H9 (cell line): Measurements from ENCODE around the gene EIF5A2. TPM values are rescaled to one million over a fixed set of nuclear protein-coding genes. Genes with fewer than 3 reads are reported as not detected.

Experiments used
- DNase-seq: peaks from one replicate; pipeline ENCODE4 v3.0.0-alpha.2; 2017
- H2AFZ ChIP-seq: one replicate; pipeline ENCODE4 v1.6.1; 2013; ENCODE audit warnings: mild to moderate bottlenecking, low read length, control low read depth, moderate library complexity
- H2AK5ac ChIP-seq: 2 replicates; pipeline ENCODE4 v1.6.1; 2013; ENCODE audit warnings: low read length, control low read depth, mixed read lengths; ENCODE audit not compliant: insufficient read length
- H2BK120ac ChIP-seq: one replicate; pipeline ENCODE4 v1.6.1; 2013; ENCODE audit warnings: low read depth, mild to moderate bottlenecking, low read length, control low read depth, inconsistent platforms; ENCODE audit not compliant: poor library complexity, severe bottlenecking
- H2BK12ac ChIP-seq: 2 replicates; pipeline ENCODE4 v1.6.1; 2013; ENCODE audit warnings: low read length, control low read depth, mixed read lengths, low read depth; ENCODE audit not compliant: insufficient read length
- H2BK15ac ChIP-seq: 2 replicates; pipeline ENCODE4 v1.6.1; 2013; ENCODE audit warnings: low read depth, low read length, control low read depth
- H2BK20ac ChIP-seq: one replicate; pipeline ENCODE4 v1.6.1; 2013; ENCODE audit warnings: low read depth, mild to moderate bottlenecking, low read length, control low read depth, inconsistent platforms; ENCODE audit not compliant: poor library complexity, severe bottlenecking
- H2BK5ac ChIP-seq: 2 replicates; pipeline ENCODE4 v1.6.1; 2013; ENCODE audit warnings: low read length, control low read depth, mixed read lengths; ENCODE audit not compliant: insufficient read length
- H3K14ac ChIP-seq: 2 replicates; pipeline ENCODE4 v1.6.1; 2013; ENCODE audit warnings: low read length, control low read depth; ENCODE audit not compliant: insufficient read depth
- H3K18ac ChIP-seq: 2 replicates; pipeline ENCODE4 v1.6.1; 2013; ENCODE audit warnings: low read depth, mild to moderate bottlenecking, mixed read lengths, low read length, control low read depth; ENCODE audit not compliant: insufficient read length
- H3K23ac ChIP-seq: 2 replicates; pipeline ENCODE4 v1.6.1; 2013; ENCODE audit warnings: low read length, control low read depth, mixed read lengths, low read depth; ENCODE audit not compliant: insufficient read length
- H3K23me2 ChIP-seq: 2 replicates; pipeline ENCODE4 v1.6.1; 2013; ENCODE audit warnings: low read depth, mild to moderate bottlenecking, mixed read lengths, low read length, control low read depth; ENCODE audit not compliant: insufficient read length, poor library complexity, severe bottlenecking
- H3K27ac ChIP-seq: 2 replicates; pipeline ENCODE4 v1.5.1; 2013; ENCODE audit warnings: low read length, control low read depth, mixed read lengths, low read depth; ENCODE audit not compliant: insufficient read length
- H3K27me3 ChIP-seq: 2 replicates; pipeline ENCODE4 v1.6.1; 2013; ENCODE audit warnings: low read length, control low read depth, inconsistent platforms; ENCODE audit not compliant: insufficient read depth
- H3K4ac ChIP-seq: 2 replicates; pipeline ENCODE4 v1.6.1; 2013; ENCODE audit warnings: low read depth, mild to moderate bottlenecking, control low read depth, inconsistent platforms, low read length, moderate library complexity
- H3K4me1 ChIP-seq: 2 replicates; pipeline ENCODE4 v1.6.1; 2013; ENCODE audit warnings: low read length, control low read depth, inconsistent platforms; ENCODE audit not compliant: insufficient read depth
- H3K4me2 ChIP-seq: 2 replicates; pipeline ENCODE4 v1.6.1; 2013; ENCODE audit warnings: low read length, control low read depth, mixed read lengths; ENCODE audit not compliant: insufficient read length, insufficient read depth
- H3K56ac ChIP-seq: 2 replicates; pipeline ENCODE4 v1.6.1; 2013; ENCODE audit warnings: low read depth, mild to moderate bottlenecking, mixed read lengths, low read length, control low read depth; ENCODE audit not compliant: insufficient read length
- H3K79me1 ChIP-seq: 2 replicates; pipeline ENCODE4 v1.6.1; 2013; ENCODE audit warnings: low read depth, mild to moderate bottlenecking, moderate library complexity, low read length, control low read depth, inconsistent platforms; ENCODE audit not compliant: insufficient read depth, poor library complexity, severe bottlenecking
- H3K79me2 ChIP-seq: 2 replicates; pipeline ENCODE4 v1.6.1; 2013; ENCODE audit warnings: low read length, control low read depth, inconsistent platforms; ENCODE audit not compliant: insufficient read depth
- H3K9ac ChIP-seq: 2 replicates; pipeline ENCODE4 v1.6.1; 2013; ENCODE audit warnings: low read length, control low read depth, mixed read lengths; ENCODE audit not compliant: insufficient read length; ENCODE audit errors: extremely low read depth
- H3K9me3 ChIP-seq: one replicate; pipeline ENCODE4 v1.6.1; 2013; ENCODE audit warnings: low read depth, low read length, inconsistent platforms; ENCODE audit not compliant: control insufficient read depth
- H3T11ph ChIP-seq: one replicate; pipeline ENCODE4 v1.6.1; 2013; ENCODE audit warnings: mild to moderate bottlenecking, low read length, control low read depth, inconsistent platforms
- H4K20me1 ChIP-seq: one replicate; pipeline ENCODE4 v1.6.1; 2013; ENCODE audit not compliant: control insufficient read depth, insufficient read length, insufficient read depth
- H4K5ac ChIP-seq: 2 replicates; pipeline ENCODE4 v1.6.1; 2013; ENCODE audit warnings: low read depth, mild to moderate bottlenecking, mixed read lengths, low read length, control low read depth; ENCODE audit not compliant: insufficient read length
- H4K8ac ChIP-seq: replicated peaks from 2 replicates; pipeline ENCODE4 v1.6.1; 2013; ENCODE audit warnings: low read length, control low read depth, mixed read lengths, low read depth; ENCODE audit not compliant: insufficient read length
- H4K91ac ChIP-seq: 2 replicates; pipeline ENCODE4 v1.6.1; 2013; ENCODE audit warnings: low read depth, mild to moderate bottlenecking, moderate library complexity, mixed read lengths, low read length, control low read depth; ENCODE audit not compliant: insufficient read length
- H3K27ac Mint-ChIP-seq, 3 experiments: 2 replicates in 2 of 3; 3 replicates in 1 of 3; pipeline ENCODE4 v1.8.0; 2020 to 2021; ENCODE audit warnings: mixed read lengths in 3 of 3, mild to moderate bottlenecking in 1 of 3, moderate library complexity in 1 of 3
- H3K27me3 Mint-ChIP-seq: 2 replicates; pipeline ENCODE4 v1.8.0; 2021; ENCODE audit warnings: low read depth, mild to moderate bottlenecking, moderate library complexity, mixed read lengths
- H3K36me3 Mint-ChIP-seq, 3 experiments: 2 replicates in 2 of 3; 3 replicates in 1 of 3; pipeline ENCODE4 v1.8.0; 2020 to 2021; ENCODE audit warnings: low read depth in 3 of 3, mixed read lengths in 3 of 3; ENCODE audit not compliant: insufficient read depth in 1 of 3
- H3K4me1 Mint-ChIP-seq, 2 experiments: 2 replicates each; pipeline ENCODE4 v1.8.0; 2020; ENCODE audit warnings: mixed read lengths in 2 of 2
- H3K4me3 Mint-ChIP-seq, 2 experiments: 2 replicates in 1 of 2; 3 replicates in 1 of 2; pipeline ENCODE4 v1.8.0; 2020 to 2021; ENCODE audit warnings: mild to moderate bottlenecking in 2 of 2, mixed read lengths in 2 of 2, moderate library complexity in 1 of 2
- H3K9me3 Mint-ChIP-seq, 2 experiments: 2 replicates in 1 of 2; 3 replicates in 1 of 2; pipeline ENCODE4 v1.8.0; 2020; ENCODE audit warnings: mild to moderate bottlenecking in 2 of 2, mixed read lengths in 2 of 2, moderate library complexity in 1 of 2
- total RNA-seq: library from RNA; stranded (reverse); gene quantifications from 2 replicates; pipeline ENCODE4 v1.2.1, GENCODE V29; 2021
- TF ChIP-seq, protein P1 (sequence below): fragments of 200-600 bp; sonication (generic); conservative IDR thresholded peaks from 3 replicates; pipeline ENCODE4 v1.8.0; 2021; ENCODE audit warnings: antibody characterized with exemption, mild to moderate bottlenecking

EIF5A2 gene
- total RNA-seq, 1 experiment from 2014 or later, result 7.7 TPM

DNA sequence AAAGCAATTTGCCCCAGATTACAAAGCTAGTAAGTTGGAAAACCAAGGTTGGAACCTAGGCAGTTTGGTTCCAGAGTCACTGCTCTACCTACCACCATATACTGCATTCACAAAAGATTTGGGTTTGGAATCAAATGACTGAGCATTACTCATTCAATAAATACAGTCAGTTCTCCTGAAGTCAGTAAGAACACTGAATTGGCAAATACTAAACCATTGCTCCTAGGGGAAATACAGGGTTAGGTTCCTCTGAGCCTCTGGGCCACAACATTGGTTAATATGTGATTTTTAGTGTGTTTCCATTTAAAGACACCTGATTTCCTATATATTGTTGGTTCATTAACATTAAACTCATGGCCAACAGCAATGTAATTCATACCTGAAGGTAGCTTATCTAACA lies 2.1 kb upstream of the EIF5A2 start:
- TF ChIP-seq, protein P1, sequence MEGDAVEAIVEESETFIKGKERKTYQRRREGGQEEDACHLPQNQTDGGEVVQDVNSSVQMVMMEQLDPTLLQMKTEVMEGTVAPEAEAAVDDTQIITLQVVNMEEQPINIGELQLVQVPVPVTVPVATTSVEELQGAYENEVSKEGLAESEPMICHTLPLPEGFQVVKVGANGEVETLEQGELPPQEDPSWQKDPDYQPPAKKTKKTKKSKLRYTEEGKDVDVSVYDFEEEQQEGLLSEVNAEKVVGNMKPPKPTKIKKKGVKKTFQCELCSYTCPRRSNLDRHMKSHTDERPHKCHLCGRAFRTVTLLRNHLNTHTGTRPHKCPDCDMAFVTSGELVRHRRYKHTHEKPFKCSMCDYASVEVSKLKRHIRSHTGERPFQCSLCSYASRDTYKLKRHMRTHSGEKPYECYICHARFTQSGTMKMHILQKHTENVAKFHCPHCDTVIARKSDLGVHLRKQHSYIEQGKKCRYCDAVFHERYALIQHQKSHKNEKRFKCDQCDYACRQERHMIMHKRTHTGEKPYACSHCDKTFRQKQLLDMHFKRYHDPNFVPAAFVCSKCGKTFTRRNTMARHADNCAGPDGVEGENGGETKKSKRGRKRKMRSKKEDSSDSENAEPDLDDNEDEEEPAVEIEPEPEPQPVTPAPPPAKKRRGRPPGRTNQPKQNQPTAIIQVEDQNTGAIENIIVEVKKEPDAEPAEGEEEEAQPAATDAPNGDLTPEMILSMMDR, result no peak
- Histone ChIP-seq H3T11ph (no peak overlapping the region), H3K27me3 (no peaks in the 10 kb centered on the region; the same call in 1 of the 2 replicates), H4K20me1 (no peaks in the 10 kb centered on the region), H2BK15ac (no peak overlapping the region), H2BK20ac (no peak overlapping the region), H2BK120ac (no peak overlapping the region), H3K23me2 (peaks cover 5% of the 10 kb centered on the region), H2BK12ac (no peak overlapping the region), H3K4me1 (no peaks in the 10 kb centered on the region; the same call in 1 of the 2 replicates), H3K27ac (no peak overlapping the region), H3K79me1 (no peaks in the 10 kb centered on the region), H2AFZ (no peak overlapping the region), H4K8ac (no peak overlapping the region), H3K9me3 (no peaks in the 10 kb centered on the region), H3K18ac (no peak overlapping the region), H3K4me2 (no peak overlapping the region), H3K14ac (no peak overlapping the region), H4K5ac (no peak overlapping the region), H3K9ac (no peak overlapping the region), H4K91ac (no peak overlapping the region), H3K4ac (no peak overlapping the region), H3K79me2 (no peaks in the 10 kb centered on the region), H3K56ac (no peak overlapping the region), H2BK5ac (no peak overlapping the region), H2AK5ac (no peak overlapping the region), H3K23ac (no peak overlapping the region)
- Mint-ChIP-seq H3K4me1 (peaks cover 14 to 15% of the 10 kb centered on the region in 2 experiments), H3K9me3 (peaks cover 11 to 15% of the 10 kb centered on the region in 2 experiments), H3K4me3 (no peak overlapping the region), H3K27ac (no peak overlapping the region), H3K36me3 (peaks cover 6 to 10% (median 7%) of the 10 kb centered on the region in 3 experiments; a peak in 6 of 7 replicates), H3K27me3 (peaks cover 34% of the 10 kb centered on the region)
- DNase-seq, result no peak
